HCT116 (cell line): ENCODE results near the gene PDZD8. TPM values are rescaled to one million over a fixed set of nuclear protein-coding genes. Genes with fewer than 3 reads are reported as not detected.

Experiments used
- ATAC-seq: fragments of 200-7000 bp; cut with Tn5 transposase; 2 replicates; pipeline ENCODE4 v1.9.1; 2020; ENCODE audit warnings: mild to moderate bottlenecking, moderate library complexity
- BruUV-seq: library from RNA; stranded (reverse); fragments of 400-500 nt; replicated peaks from 2 replicates; lab custom pipeline; 2021; lab: Mats Ljungman, UMichigan
- CTCF ChIA-PET: fragments of 300-600 bp; sonication (Branson Sonifier 250); formaldehyde crosslinking; loops from one replicate; lab custom pipeline; 2021; ENCODE audit warnings: antibody characterized with exemption; lab: Charles Lee
- POLR2A ChIA-PET: fragments of 300-600, 350-600 bp; sonication (Branson Sonifier 250); formaldehyde crosslinking; loops from one replicate; lab custom pipeline; 2021; ENCODE audit warnings: antibody characterized with exemption; lab: Charles Lee
- RAD21 ChIA-PET, 2 experiments: fragments of 300-600 bp; sonication (Branson Sonifier 250); formaldehyde crosslinking; loops; one replicate each; lab custom pipeline; 2023; ENCODE audit warnings: low total read pairs in 2 of 2; ENCODE audit not compliant: uncharacterized antibody in 2 of 2, unreplicated experiment in 2 of 2, low non-redundant PET in 1 of 2; lab: Charles Lee
- DNase-seq: peaks from one replicate; pipeline ENCODE4 v3.0.0-alpha.2; 2010; ENCODE audit warnings: low read depth, low spot score
- H2AFZ ChIP-seq: fragments of 200-600 bp; shearing (Covaris generic), sonication (generic); 2 replicates; pipeline ENCODE4 v1.6.1; 2017; ENCODE audit warnings: low read depth, mixed run types, mixed read lengths, antibody characterized with exemption, low read length; ENCODE audit not compliant: poor library complexity, severe bottlenecking
- H3K27ac ChIP-seq: 2 replicates; pipeline ENCODE4 v1.5.1; 2012; ENCODE audit warnings: low read depth, low read length
- H3K27me3 ChIP-seq: fragments of 200-600 bp; sonication (generic); 2 replicates; pipeline ENCODE4 v1.6.1; 2016; ENCODE audit warnings: mixed run types, low read length, mixed read lengths; ENCODE audit not compliant: insufficient read depth
- H3K36me3 ChIP-seq, 2 experiments: fragments of 200-500 bp in 1 of 2; fragments of 200-600 bp in 1 of 2; sonication (Bioruptor generic) in 1 of 2; sonication (generic) in 1 of 2; 2 replicates each; pipeline versions ENCODE4 v1.5.1 to v1.6.1; 2014 to 2016; ENCODE audit warnings: low read length in 2 of 2, inconsistent platforms in 1 of 2, mixed read lengths in 1 of 2, mixed run types in 1 of 2; ENCODE audit not compliant: insufficient read depth in 2 of 2, control insufficient read depth in 1 of 2
- H3K4me1 ChIP-seq, 2 experiments: fragments of 200-600 bp in 1 of 2; sonication (generic) in 1 of 2; 2 replicates each; pipeline versions ENCODE4 v1.5.1 to v1.6.1; 2012 to 2017; ENCODE audit warnings: low read length in 2 of 2, inconsistent platforms in 1 of 2, mild to moderate bottlenecking in 1 of 2, mixed read lengths in 1 of 2, mixed run types in 1 of 2, moderate library complexity in 1 of 2; ENCODE audit not compliant: insufficient read depth in 2 of 2, control insufficient read depth in 1 of 2
- H3K4me2 ChIP-seq: fragments of 200-600 bp; sonication (generic); 2 replicates; pipeline ENCODE4 v1.6.1; 2017; ENCODE audit warnings: mixed run types, low read length, mixed read lengths
- H3K4me3 ChIP-seq, 2 experiments: fragments of 200-600 bp in 1 of 2; sonication (generic) in 1 of 2; replicated peaks in 1 of 2; 2 replicates each; pipeline ENCODE4 v1.5.1; 2011 to 2016; ENCODE audit warnings: low read length in 2 of 2, control low read depth in 1 of 2, low read depth in 1 of 2, mild to moderate bottlenecking in 1 of 2, mixed read lengths in 1 of 2, mixed run types in 1 of 2
- H3K79me2 ChIP-seq: fragments of 200-600 bp; sonication (generic); 2 replicates; pipeline ENCODE4 v1.6.1; 2017; ENCODE audit warnings: mild to moderate bottlenecking, mixed run types, low read length, moderate library complexity, mixed read lengths; ENCODE audit not compliant: insufficient read depth
- H3K9ac ChIP-seq: fragments of 200-600 bp; sonication (generic); 2 replicates; pipeline ENCODE4 v1.6.1; 2016; ENCODE audit warnings: low read length, mixed read lengths
- H3K9me2 ChIP-seq: fragments of 200-600 bp; sonication (generic), shearing (Covaris generic); 2 replicates; pipeline ENCODE4 v1.6.1; 2017; ENCODE audit warnings: mixed run types, mild to moderate bottlenecking, moderate library complexity; ENCODE audit not compliant: insufficient read depth
- H3K9me3 ChIP-seq, 2 experiments: fragments of 200-500 bp in 1 of 2; fragments of 200-600 bp in 1 of 2; sonication (Bioruptor generic) in 1 of 2; sonication (generic) in 1 of 2; 2 replicates each; pipeline ENCODE4 v1.6.1; 2014 to 2017; ENCODE audit warnings: low read length in 2 of 2, mixed read lengths in 2 of 2, inconsistent platforms in 1 of 2, low read depth in 1 of 2, mild to moderate bottlenecking in 1 of 2, mixed run types in 1 of 2, moderate library complexity in 1 of 2; ENCODE audit not compliant: control insufficient read depth in 1 of 2, insufficient read depth in 1 of 2
- H4K20me1 ChIP-seq: fragments of 200-600 bp; sonication (generic), shearing (Covaris generic); 2 replicates; pipeline ENCODE4 v1.6.1; 2017; ENCODE audit warnings: mixed run types, mild to moderate bottlenecking, moderate library complexity; ENCODE audit not compliant: insufficient read depth
- CBX3 ChIP-seq: IDR thresholded peaks from 2 replicates; pipeline ENCODE4 v1.6.1; 2012; ENCODE audit warnings: low read depth
- EZH2phosphoT487 ChIP-seq: fragments of 200-600 bp; IDR thresholded peaks from 2 replicates; pipeline ENCODE4 v1.6.1; 2018; ENCODE audit warnings: antibody characterized with exemption, borderline replicate concordance
- JUND ChIP-seq: IDR thresholded peaks from 2 replicates; pipeline ENCODE4 v1.6.1; 2012
- ZFX ChIP-seq: fragments of 450-650 bp; IDR thresholded peaks from 2 replicates; pipeline ENCODE4 v1.6.1; 2017
- intact Hi-C: fragments of 100-400 bp; cut with micrococcal nuclease; formaldehyde crosslinking; loops from 2 replicates; pipeline ENCODE4 v1.10.0; 2022
- total RNA-seq: library from RNA; stranded (reverse); gene quantifications from one replicate; pipeline ENCODE4 v1.2.1, GENCODE V29; 2021; ENCODE audit not compliant: unreplicated experiment
- TF ChIP-seq, protein P1 (sequence below): IDR thresholded peaks from 2 replicates; pipeline ENCODE4 v1.6.1; 2011; ENCODE audit warnings: mild to moderate bottlenecking, low read length, moderate library complexity; ENCODE audit not compliant: insufficient replicate concordance; ENCODE audit errors: extremely low read depth

PDZD8 gene
- total RNA-seq, 1 experiment from 2014 or later = 61.7 TPM

DNA sequence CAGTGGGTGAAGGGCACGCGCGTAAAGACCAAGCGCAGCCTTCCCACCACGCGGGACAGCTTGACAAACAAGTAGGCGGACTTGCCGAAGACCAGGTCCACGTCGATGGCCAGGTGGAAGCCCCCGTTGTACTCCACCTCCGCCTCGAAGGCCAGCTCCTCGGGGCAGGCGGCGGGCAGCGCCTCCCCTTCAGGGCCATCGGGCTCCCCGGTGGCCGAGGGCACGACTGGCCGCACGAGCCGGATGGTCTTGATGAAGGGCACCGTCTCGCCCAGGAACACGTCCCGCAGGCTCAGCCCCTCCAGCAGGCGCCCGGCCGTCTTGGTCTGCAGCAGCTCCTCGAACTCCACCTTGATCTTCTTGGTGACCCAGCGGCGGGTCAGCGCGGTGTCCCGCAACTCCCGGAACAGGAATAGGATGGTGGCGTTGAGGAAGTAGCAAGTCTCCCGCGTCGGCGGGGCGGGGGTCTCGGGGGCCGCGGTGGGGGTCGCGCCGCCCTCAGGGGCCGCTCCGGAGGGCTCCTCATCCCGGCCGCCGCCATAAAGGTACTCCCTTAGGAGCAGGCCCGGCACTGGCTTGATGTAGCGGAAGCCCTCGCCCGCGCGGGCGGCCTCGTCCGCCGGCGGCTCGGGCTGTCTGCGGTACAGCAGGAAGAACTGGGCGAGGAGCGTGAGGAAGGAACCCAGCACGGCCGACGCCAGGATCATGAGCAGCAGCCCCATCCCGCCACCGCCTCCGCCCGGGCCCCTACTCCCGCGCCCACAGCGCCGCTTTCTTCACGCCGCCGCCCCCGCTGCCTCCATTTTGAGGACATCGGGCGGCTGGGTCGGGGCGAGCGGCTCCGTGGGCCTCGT is 507 bp downstream of the PDZD8 start:
- H3K9me3 ChIP-seq = no peaks in the 10 kb centered on the region
- CTCF ChIA-PET = interaction anchor here (1.3 kb wide), 2 partner anchors 56 to 68 kb away, joined by 5 to 6 read pairs; no protein-coding TSS in a partner anchor
- POLR2A ChIA-PET = interaction anchor here (0.7 to 1.7 kb wide), 4 partner anchors 10 to 22 kb away, joined by 3 to 9 read pairs (median 3); no protein-coding TSS in a partner anchor
- H3K27ac ChIP-seq = peak overlapping the region; percentile 73
- no peak for TF ChIP-seq JUND
- TF ChIP-seq CBX3 = no peak
- no peak for TF ChIP-seq EZH2phosphoT487
- TF ChIP-seq ZFX = peak; percentile 97
- TF ChIP-seq, protein P1, sequence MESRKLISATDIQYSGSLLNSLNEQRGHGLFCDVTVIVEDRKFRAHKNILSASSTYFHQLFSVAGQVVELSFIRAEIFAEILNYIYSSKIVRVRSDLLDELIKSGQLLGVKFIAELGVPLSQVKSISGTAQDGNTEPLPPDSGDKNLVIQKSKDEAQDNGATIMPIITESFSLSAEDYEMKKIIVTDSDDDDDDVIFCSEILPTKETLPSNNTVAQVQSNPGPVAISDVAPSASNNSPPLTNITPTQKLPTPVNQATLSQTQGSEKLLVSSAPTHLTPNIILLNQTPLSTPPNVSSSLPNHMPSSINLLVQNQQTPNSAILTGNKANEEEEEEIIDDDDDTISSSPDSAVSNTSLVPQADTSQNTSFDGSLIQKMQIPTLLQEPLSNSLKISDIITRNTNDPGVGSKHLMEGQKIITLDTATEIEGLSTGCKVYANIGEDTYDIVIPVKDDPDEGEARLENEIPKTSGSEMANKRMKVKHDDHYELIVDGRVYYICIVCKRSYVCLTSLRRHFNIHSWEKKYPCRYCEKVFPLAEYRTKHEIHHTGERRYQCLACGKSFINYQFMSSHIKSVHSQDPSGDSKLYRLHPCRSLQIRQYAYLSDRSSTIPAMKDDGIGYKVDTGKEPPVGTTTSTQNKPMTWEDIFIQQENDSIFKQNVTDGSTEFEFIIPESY = no peak
- TF ChIP-seq, all 23 proteins: peak for 1
- H3K4me3 ChIP-seq = peak overlapping the region; percentile 74 to 84
- ATAC-seq = peak; percentile 55
- H3K4me2 ChIP-seq = peak overlapping the region; percentile 93
- no TSS peak for BruUV-seq
- no peak overlapping the region for H2AFZ ChIP-seq
- H3K9me2 ChIP-seq = no peaks in the 10 kb centered on the region
- H3K9ac ChIP-seq = peak overlapping the region; percentile 76
- H3K27me3 ChIP-seq = peaks cover 15% of the 10 kb centered on the region; the same call in 1 of the 2 replicates
- intact Hi-C loops = no loop called here
- RAD21 ChIA-PET = no interaction called here
- H3K79me2 ChIP-seq = peaks cover 52% of the 10 kb centered on the region
- H3K36me3 ChIP-seq = no peaks in the 10 kb centered on the region
- H3K4me1 ChIP-seq = peaks cover 10 to 27% of the 10 kb centered on the region in 2 experiments; a peak in 3 of 4 replicates
- peaks cover 16% of the 10 kb centered on the region; the same call in 1 of the 2 replicates for H4K20me1 ChIP-seq
- DNase-seq = no peak
